Measurements from ENCODE around the gene TCF3.

TCF3 gene

DNA sequence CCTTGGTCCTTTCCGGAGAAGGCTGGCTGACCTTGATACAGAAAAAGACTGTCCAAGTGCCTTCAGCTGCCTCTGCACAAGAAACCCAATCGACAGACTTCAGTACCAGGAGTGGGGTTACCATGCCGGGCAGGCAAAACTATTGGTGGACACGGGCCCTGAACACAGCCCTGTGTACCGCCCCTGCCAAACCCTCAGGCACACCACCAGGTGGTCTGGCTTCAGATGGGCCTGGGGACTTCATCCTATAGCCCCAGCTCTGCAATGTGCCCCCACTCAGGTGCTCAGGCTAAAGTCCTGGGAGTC lies 17.5 kb downstream of the TCF3 start:
- Histone ChIP-seq H2AK5ac (ENCODE audit: low read depth, low read length) (no peak overlapping the region), H3K79me1 (ENCODE audit: low read depth, low read length) (peaks cover 48% of the 10 kb centered on the region), H3K4ac (ENCODE audit: low read length) (no peak overlapping the region), H3K27ac (replicated peaks; ENCODE audit: low read length) (no peak overlapping the region), H3K18ac (ENCODE audit: low read length) (no peak overlapping the region), H2BK15ac (ENCODE audit: low read length) (no peak overlapping the region), H2AFZ (ENCODE audit: low read length) (no peak overlapping the region), H2BK120ac (ENCODE audit: low read depth, low read length) (no peak overlapping the region), H3K4me3 (ENCODE audit: low read length in 2 of 2) (no peak overlapping the region), H4K91ac (ENCODE audit: low read depth, low read length, poor library complexity) (no peak overlapping the region), H3K4me2 (ENCODE audit: insufficient read depth, low read length, poor library complexity, severe bottlenecking) (no peak overlapping the region), H3K4me1 (ENCODE audit: control insufficient read depth in 2 of 2, insufficient read depth in 1 of 2, low read depth in 1 of 2, low read length in 2 of 2) (no peaks in the 10 kb centered on the region), H3K27me3 (ENCODE audit: control insufficient read depth in 3 of 3, insufficient read depth in 3 of 3, low read depth in 1 of 3, low read length in 3 of 3) (no peaks in the 10 kb centered on the region), H3K23ac (ENCODE audit: low read depth, low read length, poor library complexity) (no peak overlapping the region), H4K8ac (ENCODE audit: low read depth, low read length) (no peak overlapping the region), H2BK5ac (ENCODE audit: low read length) (no peak overlapping the region), H3K14ac (ENCODE audit: low read length) (no peak overlapping the region), H3K9ac (ENCODE audit: low read depth, low read length, poor library complexity) (no peak overlapping the region), H3K9me3 (replicated peaks in 1 of 2; ENCODE audit: control insufficient read depth in 2 of 2, insufficient read depth in 1 of 2, low read depth in 1 of 2, low read length in 2 of 2) (peaks cover 5 to 12% of the 10 kb centered on the region in 2 donors), H2BK12ac (ENCODE audit: low read length) (no peak overlapping the region), H3K36me3 (replicated peaks in 1 of 2; ENCODE audit: control insufficient read depth in 2 of 2, insufficient read depth in 2 of 2, low read length in 2 of 2) (peaks cover 57 to 98% of the 10 kb centered on the region in 2 donors)
- DNase-seq (ENCODE audit: low spot score): no peak
- WGBS, 2 donors (ENCODE audit: extremely low coverage in 2 of 2, insufficient read length in 2 of 2, insufficient replicate concordance in 1 of 2): no CpG with 5 or more reads among the region's 5 CpGs

DNA sequence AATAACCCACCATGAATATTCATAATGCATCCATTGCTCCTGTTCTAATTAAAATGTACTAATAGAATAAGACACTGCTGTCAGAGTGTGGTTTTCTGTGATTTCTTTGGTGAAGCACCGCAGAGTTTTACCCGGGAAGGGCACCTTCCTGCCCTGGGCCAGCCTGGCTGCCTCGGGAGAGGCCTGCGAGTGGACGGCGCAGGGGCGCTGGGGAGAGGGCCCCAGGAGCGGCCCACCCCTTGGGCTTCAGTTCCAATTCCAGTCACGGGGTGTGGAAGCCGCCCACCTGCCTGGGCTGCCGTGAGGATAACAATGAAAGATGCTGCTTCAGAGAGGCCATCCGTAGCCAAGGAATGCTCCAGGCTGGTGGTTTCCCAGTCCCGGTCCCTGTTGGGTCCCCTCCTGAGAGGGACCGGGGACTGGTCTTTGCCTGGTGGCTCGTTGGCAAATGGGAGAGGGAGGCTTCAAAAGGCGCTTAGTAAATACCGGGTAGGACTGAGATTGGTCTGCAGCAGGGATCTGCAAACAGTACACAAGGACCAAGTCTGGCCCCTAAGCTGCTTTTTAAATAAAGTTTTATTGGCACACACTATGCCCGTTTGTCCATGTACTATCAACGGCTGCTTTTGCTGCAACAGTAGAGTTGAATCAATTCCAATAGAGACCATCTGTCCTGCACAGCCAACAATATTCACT lies 18.0 kb downstream of the TCF3 start:
- no peak overlapping the region for H3K18ac ChIP-seq (ENCODE audit: low read length)
- H3K4me2 ChIP-seq (ENCODE audit: insufficient read depth, low read length, poor library complexity, severe bottlenecking): no peak overlapping the region
- WGBS, 2 donors (ENCODE audit: extremely low coverage in 2 of 2, insufficient read length in 2 of 2, insufficient replicate concordance in 1 of 2): no CpG with 5 or more reads among the region's 19 CpGs
- H3K9me3 ChIP-seq (replicated peaks in 1 of 2; ENCODE audit: control insufficient read depth in 2 of 2, insufficient read depth in 1 of 2, low read depth in 1 of 2, low read length in 2 of 2): peaks cover 5 to 12% of the 10 kb centered on the region in 2 donors
- no peak overlapping the region for H4K91ac ChIP-seq (ENCODE audit: low read depth, low read length, poor library complexity)
- H3K4ac ChIP-seq (ENCODE audit: low read length): no peak overlapping the region
- no peak overlapping the region for H2AFZ ChIP-seq (ENCODE audit: low read length)
- H3K9ac ChIP-seq (ENCODE audit: low read depth, low read length, poor library complexity): no peak overlapping the region
- no peak overlapping the region for H2BK12ac ChIP-seq (ENCODE audit: low read length)
- H2BK120ac ChIP-seq (ENCODE audit: low read depth, low read length): no peak overlapping the region
- H3K4me1 ChIP-seq (ENCODE audit: control insufficient read depth in 2 of 2, insufficient read depth in 1 of 2, low read depth in 1 of 2, low read length in 2 of 2): no peaks in the 10 kb centered on the region
- H3K23ac ChIP-seq (ENCODE audit: low read depth, low read length, poor library complexity): no peak overlapping the region
- H3K36me3 ChIP-seq (replicated peaks in 1 of 2; ENCODE audit: control insufficient read depth in 2 of 2, insufficient read depth in 2 of 2, low read length in 2 of 2): peaks cover 56 to 95% of the 10 kb centered on the region in 2 donors
- H3K14ac ChIP-seq (ENCODE audit: low read length): no peak overlapping the region
- H2BK15ac ChIP-seq (ENCODE audit: low read length): no peak overlapping the region
- H3K27ac ChIP-seq (replicated peaks; ENCODE audit: low read length): no peak overlapping the region
- no peak overlapping the region for H4K8ac ChIP-seq (ENCODE audit: low read depth, low read length)
- no peak overlapping the region for H2AK5ac ChIP-seq (ENCODE audit: low read depth, low read length)
- H3K79me1 ChIP-seq (ENCODE audit: low read depth, low read length): peaks cover 50% of the 10 kb centered on the region
- no peaks in the 10 kb centered on the region for H3K27me3 ChIP-seq (ENCODE audit: control insufficient read depth in 3 of 3, insufficient read depth in 3 of 3, low read depth in 1 of 3, low read length in 3 of 3)
- H3K4me3 ChIP-seq (ENCODE audit: low read length in 2 of 2): no peak overlapping the region
- DNase-seq (ENCODE audit: low spot score): no peak
- H2BK5ac ChIP-seq (ENCODE audit: low read length): no peak overlapping the region

DNA sequence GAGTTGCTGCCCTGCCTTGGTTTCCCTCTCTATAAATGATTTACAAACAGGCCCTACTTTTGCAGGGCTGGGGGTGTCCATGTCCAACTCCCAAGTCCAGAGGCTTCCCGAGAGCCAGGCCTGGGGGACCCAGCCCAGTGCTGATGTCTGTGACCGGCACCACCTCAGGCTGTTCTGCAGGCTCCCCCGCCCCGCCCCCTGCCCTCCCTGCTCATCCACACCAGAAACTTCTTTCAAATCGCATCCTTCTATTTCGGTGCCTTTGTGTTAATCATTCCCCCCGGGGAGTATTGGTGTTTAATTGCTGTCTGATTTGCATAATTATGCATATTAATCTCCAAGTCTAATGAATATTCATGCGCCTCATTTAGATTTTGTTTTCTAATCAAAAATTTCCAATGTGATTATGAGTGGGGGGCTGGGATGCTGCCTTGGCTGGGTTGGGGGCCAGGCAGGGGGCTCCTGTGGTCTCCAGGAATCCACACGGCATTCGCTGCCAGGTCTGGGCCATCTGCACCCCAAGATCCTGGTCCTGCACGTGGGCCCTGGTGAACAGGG lies 19.1 kb downstream of the TCF3 start:
- H3K79me1 ChIP-seq (ENCODE audit: low read depth, low read length): peaks cover 52% of the 10 kb centered on the region
- H3K4ac ChIP-seq (ENCODE audit: low read length): no peak overlapping the region
- H3K4me2 ChIP-seq (ENCODE audit: insufficient read depth, low read length, poor library complexity, severe bottlenecking): no peak overlapping the region
- no peak overlapping the region for H3K9ac ChIP-seq (ENCODE audit: low read depth, low read length, poor library complexity)
- no peak overlapping the region for H3K4me3 ChIP-seq (ENCODE audit: low read length in 2 of 2)
- peak overlapping the region; percentile 55 for H3K23ac ChIP-seq (ENCODE audit: low read depth, low read length, poor library complexity)
- H2BK12ac ChIP-seq (ENCODE audit: low read length): no peak overlapping the region
- H3K18ac ChIP-seq (ENCODE audit: low read length): no peak overlapping the region
- H2BK5ac ChIP-seq (ENCODE audit: low read length): peak overlapping the region; percentile 39
- no peak overlapping the region for H4K8ac ChIP-seq (ENCODE audit: low read depth, low read length)
- H3K4me1 ChIP-seq (ENCODE audit: control insufficient read depth in 2 of 2, insufficient read depth in 1 of 2, low read depth in 1 of 2, low read length in 2 of 2): no peaks in the 10 kb centered on the region
- no peak overlapping the region for H2AK5ac ChIP-seq (ENCODE audit: low read depth, low read length)
- peaks cover 47 to 85% of the 10 kb centered on the region in 2 donors for H3K36me3 ChIP-seq (replicated peaks in 1 of 2; ENCODE audit: control insufficient read depth in 2 of 2, insufficient read depth in 2 of 2, low read length in 2 of 2)
- no CpG with 5 or more reads among the region's 11 CpGs for WGBS, 2 donors (ENCODE audit: extremely low coverage in 2 of 2, insufficient read length in 2 of 2, insufficient replicate concordance in 1 of 2)
- no peak overlapping the region for H4K91ac ChIP-seq (ENCODE audit: low read depth, low read length, poor library complexity)
- H2AFZ ChIP-seq (ENCODE audit: low read length): no peak overlapping the region
- no peak overlapping the region for H3K27ac ChIP-seq (replicated peaks; ENCODE audit: low read length)
- no peak overlapping the region for H2BK15ac ChIP-seq (ENCODE audit: low read length)
- no peak overlapping the region for H2BK120ac ChIP-seq (ENCODE audit: low read depth, low read length)
- no peak for DNase-seq (ENCODE audit: low spot score)
- H3K14ac ChIP-seq (ENCODE audit: low read length): no peak overlapping the region
- H3K27me3 ChIP-seq (ENCODE audit: control insufficient read depth in 3 of 3, insufficient read depth in 3 of 3, low read depth in 1 of 3, low read length in 3 of 3): no peaks in the 10 kb centered on the region
- peaks cover 5 to 12% of the 10 kb centered on the region in 2 donors for H3K9me3 ChIP-seq (replicated peaks in 1 of 2; ENCODE audit: control insufficient read depth in 2 of 2, insufficient read depth in 1 of 2, low read depth in 1 of 2, low read length in 2 of 2)

DNA sequence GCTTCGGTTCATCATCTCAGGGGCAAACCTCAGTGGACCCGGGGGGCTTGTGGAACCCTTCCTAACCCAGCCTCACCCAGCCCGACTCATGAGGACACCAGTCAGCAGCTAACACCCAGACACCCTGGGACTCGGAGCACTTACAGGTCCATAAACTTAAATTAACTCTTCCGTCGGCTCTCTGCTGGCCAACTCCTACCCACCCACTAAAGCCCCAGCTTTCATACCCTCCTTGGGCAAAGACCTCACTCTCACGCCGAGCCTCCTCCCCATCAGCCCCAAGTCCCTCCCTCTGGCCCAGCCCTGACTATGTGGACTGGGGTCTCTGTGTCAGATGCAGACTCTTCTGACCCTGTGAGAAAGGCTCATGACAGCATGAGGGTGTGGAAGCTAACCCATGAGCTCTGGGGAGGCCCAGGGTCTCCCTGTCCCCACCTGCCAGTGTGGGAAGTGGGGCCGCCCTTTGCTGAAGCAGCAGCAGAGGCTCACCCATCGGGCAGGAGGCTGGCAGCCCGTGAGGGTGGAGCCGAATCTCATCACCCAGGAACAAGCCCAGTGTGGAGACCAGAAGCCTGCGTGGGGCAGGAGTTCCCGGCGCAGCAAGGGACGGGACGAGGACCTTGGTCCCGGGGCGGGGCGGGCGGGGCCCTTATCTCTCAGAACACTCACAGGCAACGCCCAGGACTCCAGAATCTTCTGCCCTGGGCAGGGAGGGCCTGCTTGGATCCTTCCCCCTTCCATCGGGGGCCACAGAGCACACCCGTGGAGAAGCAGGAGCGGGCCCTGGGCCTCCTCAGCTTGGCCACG lies 19.8 kb downstream of the TCF3 start:
- Histone ChIP-seq H3K4me3 (ENCODE audit: low read length in 2 of 2) (no peak overlapping the region), H3K4me2 (ENCODE audit: insufficient read depth, low read length, poor library complexity, severe bottlenecking) (no peak overlapping the region), H2AK5ac (ENCODE audit: low read depth, low read length) (no peak overlapping the region), H3K18ac (ENCODE audit: low read length) (no peak overlapping the region), H3K4ac (ENCODE audit: low read length) (no peak overlapping the region), H3K4me1 (ENCODE audit: control insufficient read depth in 2 of 2, insufficient read depth in 1 of 2, low read depth in 1 of 2, low read length in 2 of 2) (no peaks in the 10 kb centered on the region), H3K9ac (ENCODE audit: low read depth, low read length, poor library complexity) (no peak overlapping the region), H3K14ac (ENCODE audit: low read length) (no peak overlapping the region), H3K27ac (replicated peaks; ENCODE audit: low read length) (no peak overlapping the region), H3K23ac (ENCODE audit: low read depth, low read length, poor library complexity) (peak overlapping the region; percentile 55), H2BK120ac (ENCODE audit: low read depth, low read length) (no peak overlapping the region), H4K8ac (ENCODE audit: low read depth, low read length) (no peak overlapping the region), H2BK5ac (ENCODE audit: low read length) (peak overlapping the region; percentile 39), H3K27me3 (ENCODE audit: control insufficient read depth in 3 of 3, insufficient read depth in 3 of 3, low read depth in 1 of 3, low read length in 3 of 3) (no peaks in the 10 kb centered on the region), H2BK12ac (ENCODE audit: low read length) (no peak overlapping the region), H3K9me3 (replicated peaks in 1 of 2; ENCODE audit: control insufficient read depth in 2 of 2, insufficient read depth in 1 of 2, low read depth in 1 of 2, low read length in 2 of 2) (peaks cover 5 to 12% of the 10 kb centered on the region in 2 donors), H2AFZ (ENCODE audit: low read length) (no peak overlapping the region), H3K79me1 (ENCODE audit: low read depth, low read length) (peaks cover 52% of the 10 kb centered on the region), H3K36me3 (replicated peaks in 1 of 2; ENCODE audit: control insufficient read depth in 2 of 2, insufficient read depth in 2 of 2, low read length in 2 of 2) (peaks cover 44 to 78% of the 10 kb centered on the region in 2 donors), H4K91ac (ENCODE audit: low read depth, low read length, poor library complexity) (no peak overlapping the region), H2BK15ac (ENCODE audit: low read length) (no peak overlapping the region)
- DNase-seq (ENCODE audit: low spot score): no peak
- WGBS, 2 donors (ENCODE audit: extremely low coverage in 2 of 2, insufficient read length in 2 of 2, insufficient replicate concordance in 1 of 2): no CpG with 5 or more reads among the region's 26 CpGs

Measured in neuronal stem cell (in vitro differentiated cells).